Stomach (tissue), 9 donors: ENCODE measurements around the gene PITRM1. TPM values are rescaled to one million over a fixed set of nuclear protein-coding genes. Genes with fewer than 3 reads are reported as not detected.

ENCODE experiments used
- DNase-seq, 2 donors: peaks; one replicate each; pipeline versions ENCODE4 v3.0.0 to v3.0.0-alpha.2; 2013 to 2019
- H3K27ac ChIP-seq, 5 donors: fragments of 200-600 bp in 4 of 5; sonication (generic) in 4 of 5; one replicate each; pipeline ENCODE4 v1.5.1; 2013 to 2019; ENCODE audit warnings: mild to moderate bottlenecking in 1 of 5, moderate library complexity in 1 of 5
- H3K27me3 ChIP-seq, 3 donors: fragments of 200-600 bp; sonication (generic); one replicate each; pipeline ENCODE4 v1.5.1; 2017 to 2019; ENCODE audit warnings: mixed run types in 1 of 3
- H3K36me3 ChIP-seq, 4 donors: fragments of 200-600 bp; sonication (generic); 1 replicate in 3 of 4; 2 replicates in 1 of 4; pipeline ENCODE4 v1.5.1; 2016 to 2019
- H3K4me1 ChIP-seq, 4 donors: fragments of 200-600 bp; sonication (generic); one replicate each; pipeline ENCODE4 v1.5.1; 2016 to 2019
- H3K4me3 ChIP-seq, 4 donors: fragments of 200-600 bp; sonication (generic) in 3 of 4; one replicate each; pipeline ENCODE4 v1.5.1; 2016 to 2019; ENCODE audit warnings: mild to moderate bottlenecking in 1 of 4
- H3K9me3 ChIP-seq, 4 donors: fragments of 200-600 bp; sonication (generic); one replicate each; pipeline ENCODE4 v1.5.1; 2016 to 2019
- EP300 ChIP-seq: sonication (generic); formaldehyde crosslinking; IDR thresholded peaks from one replicate; pipeline ENCODE4 v1.6.1; 2017; ENCODE audit warnings: antibody characterized with exemption
- POLR2A ChIP-seq, 4 donors: fragments of 450-650 bp; IDR thresholded peaks; one replicate each; pipeline ENCODE4 v1.6.1; 2016; ENCODE audit warnings: antibody characterized with exemption in 4 of 4, control low read depth in 2 of 4, mild to moderate bottlenecking in 1 of 4, moderate library complexity in 1 of 4
- POLR2AphosphoS5 ChIP-seq, 3 donors: sonication (generic); formaldehyde crosslinking; IDR thresholded peaks; one replicate each; pipeline ENCODE4 v1.6.1; 2016; ENCODE audit warnings: antibody characterized with exemption in 3 of 3
- WGBS, 5 donors: extraction: QIAGEN DNeasy Blood & Tissue Kit in 3 of 5; methylation state at CpG; one replicate each; pipeline versions ENCODE4 v1.1.5 to v1.1.7; 2013 to 2018; 5-methylcytosine and 5-hydroxymethylcytosine counted together
- intact Hi-C: fragments of 100-400 bp; cut with DNase I; formaldehyde crosslinking; loops from one replicate; pipeline ENCODE4 v1.15.1; 2023; ENCODE audit warnings: low total_unique reads
- polyA plus RNA-seq, 3 donors: library from polyadenylated mRNA; stranded (reverse); fragments of 200-250 nt; gene quantifications; one replicate each; pipeline ENCODE4 v1.2.3, GENCODE V29; 2013
- total RNA-seq, 5 donors: library from RNA; depleted of rRNA; stranded (reverse); fragments of >200 nt; gene quantifications; one replicate each; pipeline versions ENCODE4 v1.1.0 to v1.2.3, GENCODE V29; 2014 to 2016
- TF ChIP-seq, protein P1 (sequence below), 7 experiments: fragments of 450-650 bp in 4 of 7; fragments of 200-600 bp in 3 of 7; sonication (generic) in 3 of 7; IDR thresholded peaks; one replicate each; pipeline ENCODE4 v1.5.1; 2016 to 2019; ENCODE audit warnings: antibody characterized with exemption in 7 of 7, control low read depth in 2 of 7, mild to moderate bottlenecking in 1 of 7
- donor health status: healthy with polysubstance abuse.
- donor health status: Bipolar disorder and iron deficiency.
- donor health status: healthy.

Gene PITRM1
- total and polyA plus RNA-seq, 8 donors = 32.3 to 95.1 (median 57.1) TPM

DNA sequence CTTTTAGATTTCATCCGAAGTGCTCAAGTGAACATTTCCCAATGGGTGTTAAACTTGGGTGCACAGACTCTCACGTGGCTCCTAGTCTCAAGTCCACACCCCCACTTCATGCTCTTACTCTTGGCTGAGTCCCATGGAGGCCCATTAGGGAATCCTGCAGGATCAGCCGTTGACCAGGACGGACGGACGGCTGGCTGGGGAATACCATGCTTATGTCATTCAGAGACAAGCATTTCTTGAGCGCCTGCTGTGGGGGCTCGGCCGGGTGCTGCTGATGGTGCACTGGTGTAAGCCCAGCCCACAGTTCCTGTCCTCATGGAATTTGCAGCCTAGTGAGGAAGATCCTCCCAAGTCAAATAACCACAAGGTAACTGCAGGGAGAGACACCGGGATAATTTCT lies 44.7 kb downstream of the PITRM1 start:
- H3K36me3 ChIP-seq = peaks cover 15 to 88% (median 64%) of the 10 kb centered on the region in 4 donors
- no peak for DNase-seq
- peaks cover 0 to 11% (median 2%) of the 10 kb centered on the region in 4 donors for H3K4me1 ChIP-seq
- TF ChIP-seq POLR2AphosphoS5 (IDR thresholded peaks at IDR 0.05) = no peak
- TF ChIP-seq, protein P1, sequence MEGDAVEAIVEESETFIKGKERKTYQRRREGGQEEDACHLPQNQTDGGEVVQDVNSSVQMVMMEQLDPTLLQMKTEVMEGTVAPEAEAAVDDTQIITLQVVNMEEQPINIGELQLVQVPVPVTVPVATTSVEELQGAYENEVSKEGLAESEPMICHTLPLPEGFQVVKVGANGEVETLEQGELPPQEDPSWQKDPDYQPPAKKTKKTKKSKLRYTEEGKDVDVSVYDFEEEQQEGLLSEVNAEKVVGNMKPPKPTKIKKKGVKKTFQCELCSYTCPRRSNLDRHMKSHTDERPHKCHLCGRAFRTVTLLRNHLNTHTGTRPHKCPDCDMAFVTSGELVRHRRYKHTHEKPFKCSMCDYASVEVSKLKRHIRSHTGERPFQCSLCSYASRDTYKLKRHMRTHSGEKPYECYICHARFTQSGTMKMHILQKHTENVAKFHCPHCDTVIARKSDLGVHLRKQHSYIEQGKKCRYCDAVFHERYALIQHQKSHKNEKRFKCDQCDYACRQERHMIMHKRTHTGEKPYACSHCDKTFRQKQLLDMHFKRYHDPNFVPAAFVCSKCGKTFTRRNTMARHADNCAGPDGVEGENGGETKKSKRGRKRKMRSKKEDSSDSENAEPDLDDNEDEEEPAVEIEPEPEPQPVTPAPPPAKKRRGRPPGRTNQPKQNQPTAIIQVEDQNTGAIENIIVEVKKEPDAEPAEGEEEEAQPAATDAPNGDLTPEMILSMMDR (IDR thresholded peaks at IDR 0.05) = no peak
- no peak for TF ChIP-seq POLR2A (IDR thresholded peaks at IDR 0.05)
- no peak for TF ChIP-seq EP300
- H3K9me3 ChIP-seq = peaks cover 0 to 8% (median 2%) of the 10 kb centered on the region in 4 donors
- no peak overlapping the region for H3K27ac ChIP-seq
- H3K4me3 ChIP-seq = no peak overlapping the region
- 81 to 98% (median 87%) methylated on average over 10 of the region's 10 CpGs for WGBS, 5 donors
- no peaks in the 10 kb centered on the region for H3K27me3 ChIP-seq
- intact Hi-C loops = no loop called here

DNA sequence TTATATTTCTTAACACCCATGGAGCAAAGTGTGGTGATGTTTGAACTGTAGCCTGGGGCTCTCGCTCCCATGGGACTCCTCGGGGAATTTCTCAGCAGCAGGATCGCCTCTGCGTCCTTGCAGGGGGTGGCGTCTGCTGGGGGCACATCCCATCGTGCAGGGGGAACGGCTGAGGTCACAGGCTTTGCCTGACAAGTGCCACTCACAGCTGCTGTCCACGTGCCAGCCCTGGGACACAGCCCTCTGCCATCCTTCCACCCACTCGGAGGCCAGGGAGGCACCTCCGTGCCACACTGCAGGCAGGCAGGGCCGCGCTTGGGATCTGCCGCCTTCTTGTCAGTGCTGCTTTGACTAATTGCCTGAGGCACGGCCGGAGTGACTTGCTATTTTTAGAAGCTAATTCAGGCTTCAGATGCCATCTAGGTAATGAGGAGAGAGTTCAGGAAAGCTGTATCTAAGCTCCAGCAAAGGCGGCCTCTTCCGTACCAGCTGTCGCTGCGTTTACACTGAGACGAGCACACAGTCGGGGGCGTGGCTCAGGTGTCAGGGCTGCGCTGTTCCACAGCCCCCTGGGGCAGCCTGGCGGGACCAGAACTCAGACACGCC lies 45.7 kb downstream of the PITRM1 start:
- peak in 1 of 2 donors; percentile 83 for DNase-seq
- Histone ChIP-seq H3K4me1 (peaks cover 0 to 11% (median 2%) of the 10 kb centered on the region in 4 donors), H3K36me3 (peaks cover 14 to 88% (median 64%) of the 10 kb centered on the region in 4 donors), H3K27me3 (no peaks in the 10 kb centered on the region), H3K9me3 (peaks cover 0 to 8% (median 2%) of the 10 kb centered on the region in 4 donors), H3K27ac (no peak overlapping the region), H3K4me3 (no peak overlapping the region)
- 24 to 79% (median 30%) methylated on average over 17 to 25 of the region's 25 CpGs for WGBS, 5 donors
- intact Hi-C loops = no loop called here
- no peak for TF ChIP-seq POLR2AphosphoS5 (IDR thresholded peaks at IDR 0.05)
- no peak for TF ChIP-seq POLR2A (IDR thresholded peaks at IDR 0.05)
- no peak for TF ChIP-seq EP300
- TF ChIP-seq, protein P1 (IDR thresholded peaks at IDR 0.05) = no peak

- intact Hi-C loops = no loop called here
Measured at GRCh38 chr10:3126249-3126648, 46.3 kb downstream of the PITRM1 start.

GRCh38 chr10:3125527-3126170 lies 46.9 kb downstream of the PITRM1 start:
- Histone ChIP-seq H3K27ac (no peak overlapping the region), H3K9me3 (peaks cover 0 to 8% (median 2%) of the 10 kb centered on the region in 4 donors), H3K27me3 (no peaks in the 10 kb centered on the region), H3K4me1 (peaks cover 0 to 11% (median 2%) of the 10 kb centered on the region in 4 donors), H3K36me3 (peaks cover 7 to 86% (median 56%) of the 10 kb centered on the region in 4 donors), H3K4me3 (no peak overlapping the region)
- 91 to 93% (median 92%) methylated on average over 17 to 24 of the region's 24 CpGs for WGBS, 5 donors
- TF ChIP-seq POLR2AphosphoS5 (IDR thresholded peaks at IDR 0.05) (no peak), EP300 (no peak), POLR2A (IDR thresholded peaks at IDR 0.05) (no peak)
- TF ChIP-seq, protein P1 (IDR thresholded peaks at IDR 0.05) = no peak
- intact Hi-C loops = no loop called here
- no peak for DNase-seq

More at GRCh38 chr10:3126249-3126648, 46.3 kb downstream of the PITRM1 start:
- Histone ChIP-seq H3K4me3 (no peak overlapping the region), H3K27me3 (no peaks in the 10 kb centered on the region), H3K4me1 (peaks cover 0 to 11% (median 2%) of the 10 kb centered on the region in 4 donors), H3K27ac (no peak overlapping the region), H3K36me3 (peaks cover 12 to 88% (median 59%) of the 10 kb centered on the region in 4 donors), H3K9me3 (peaks cover 0 to 8% (median 2%) of the 10 kb centered on the region in 4 donors)
- WGBS, 5 donors = 79 to 88% (median 83%) methylated on average over 13 to 15 of the region's 15 CpGs
- DNase-seq = no peak
- no peak for TF ChIP-seq EP300
- TF ChIP-seq POLR2A (IDR thresholded peaks at IDR 0.05) = no peak
- TF ChIP-seq POLR2AphosphoS5 (IDR thresholded peaks at IDR 0.05) = no peak
- TF ChIP-seq, protein P1 (IDR thresholded peaks at IDR 0.05) = no peak
